Sigmoid colon (tissue), 4 donors: ENCODE data around the gene ANKDD1B.

Experiments
- CTCF ChIP-seq, 4 experiments: fragments of 450-650 bp in 3 of 4; fragments of 200-600 bp in 1 of 4; IDR thresholded peaks; one replicate each; pipeline ENCODE4 v1.5.1; 2016 to 2019; ENCODE audit warnings: antibody characterized with exemption in 4 of 4, mild to moderate bottlenecking in 3 of 4, moderate library complexity in 2 of 4
- EP300 ChIP-seq, 4 donors: sonication (generic); formaldehyde crosslinking; IDR thresholded peaks; one replicate each; pipeline ENCODE4 v1.6.1; 2017; ENCODE audit warnings: antibody characterized with exemption in 4 of 4
- POLR2AphosphoS5 ChIP-seq, 4 donors: sonication (generic); formaldehyde crosslinking; IDR thresholded peaks; one replicate each; pipeline ENCODE4 v1.6.1; 2017; ENCODE audit warnings: antibody characterized with exemption in 4 of 4

- no peak for TF ChIP-seq CTCF (IDR thresholded peaks at IDR 0.05)
- TF ChIP-seq POLR2AphosphoS5 (IDR thresholded peaks at IDR 0.05): no peak
- TF ChIP-seq EP300 (IDR thresholded peaks at IDR 0.05): no peak
These were observed 2.4 kb upstream of the ANKDD1B start for GRCh38 chr5:75608870-75609269.
